ENCODE results near the gene PLCB4. TPM values are rescaled to one million over a fixed set of nuclear protein-coding genes. Genes with fewer than 3 reads are reported as not detected.

Gene PLCB4
- total and polyA plus RNA-seq, 7 donors = 9.7 to 21.0 (median 12.4) TPM

DNA sequence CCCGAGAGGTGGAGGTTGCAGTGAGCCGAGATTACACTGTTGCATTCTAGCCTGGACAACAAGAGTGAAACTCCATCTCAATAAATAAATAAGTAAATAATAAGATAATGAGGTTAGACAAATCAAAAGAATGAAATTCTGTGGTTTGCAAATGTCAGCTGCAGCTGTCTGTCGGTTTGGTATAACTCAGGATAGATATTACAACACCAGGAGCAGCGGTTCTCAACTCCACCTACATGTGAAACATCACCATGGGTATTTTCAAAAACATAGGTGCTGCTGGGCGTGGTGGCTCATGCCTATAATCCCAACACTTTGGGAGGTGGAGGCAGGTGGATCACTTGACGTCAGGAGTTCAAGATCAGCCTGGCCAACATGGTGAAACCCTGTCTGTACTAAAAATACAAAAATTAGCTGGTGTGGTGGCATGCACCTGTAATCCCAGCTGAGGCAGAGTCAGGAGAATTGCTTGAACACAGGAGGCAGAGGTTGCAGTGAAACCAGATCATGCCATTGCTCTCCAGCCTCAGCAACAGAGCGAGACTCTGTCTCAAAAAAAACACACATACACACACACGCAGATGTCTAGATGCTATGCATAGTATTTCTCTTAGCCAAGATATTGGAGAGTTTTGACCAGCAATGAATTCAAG lies 319.4 kb downstream of the PLCB4 start:
- TF ChIP-seq, protein P1, sequence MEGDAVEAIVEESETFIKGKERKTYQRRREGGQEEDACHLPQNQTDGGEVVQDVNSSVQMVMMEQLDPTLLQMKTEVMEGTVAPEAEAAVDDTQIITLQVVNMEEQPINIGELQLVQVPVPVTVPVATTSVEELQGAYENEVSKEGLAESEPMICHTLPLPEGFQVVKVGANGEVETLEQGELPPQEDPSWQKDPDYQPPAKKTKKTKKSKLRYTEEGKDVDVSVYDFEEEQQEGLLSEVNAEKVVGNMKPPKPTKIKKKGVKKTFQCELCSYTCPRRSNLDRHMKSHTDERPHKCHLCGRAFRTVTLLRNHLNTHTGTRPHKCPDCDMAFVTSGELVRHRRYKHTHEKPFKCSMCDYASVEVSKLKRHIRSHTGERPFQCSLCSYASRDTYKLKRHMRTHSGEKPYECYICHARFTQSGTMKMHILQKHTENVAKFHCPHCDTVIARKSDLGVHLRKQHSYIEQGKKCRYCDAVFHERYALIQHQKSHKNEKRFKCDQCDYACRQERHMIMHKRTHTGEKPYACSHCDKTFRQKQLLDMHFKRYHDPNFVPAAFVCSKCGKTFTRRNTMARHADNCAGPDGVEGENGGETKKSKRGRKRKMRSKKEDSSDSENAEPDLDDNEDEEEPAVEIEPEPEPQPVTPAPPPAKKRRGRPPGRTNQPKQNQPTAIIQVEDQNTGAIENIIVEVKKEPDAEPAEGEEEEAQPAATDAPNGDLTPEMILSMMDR (IDR thresholded peaks at IDR 0.05) = no peak
- TF ChIP-seq POLR2A (IDR thresholded peaks at IDR 0.05) (no peak), POLR2AphosphoS5 (IDR thresholded peaks at IDR 0.05) (no peak), EP300 (IDR thresholded peaks at IDR 0.05) (no peak)
- 86 to 92% methylated on average over 8 of the region's 8 CpGs for WGBS, 2 donors
- DNase-seq = no peak
- Histone ChIP-seq H3K4me1 (no peaks in the 10 kb centered on the region), H3K27ac (no peak overlapping the region), H3K27me3 (no peaks in the 10 kb centered on the region), H3K36me3 (peaks cover 0 to 6% (median 0%) of the 10 kb centered on the region in 4 donors), H3K9me3 (no peaks in the 10 kb centered on the region), H3K4me3 (no peak overlapping the region)
- intact Hi-C loops (cut with DNase I) = no loop called here

- intact Hi-C loops (cut with DNase I) = no loop called here
- no peak overlapping the region for H3K27ac ChIP-seq
- no peaks in the 10 kb centered on the region for H3K9me3 ChIP-seq
- no peak for DNase-seq
- H3K4me3 ChIP-seq = no peak overlapping the region
- no peaks in the 10 kb centered on the region for H3K27me3 ChIP-seq
- TF ChIP-seq, protein P1 (IDR thresholded peaks at IDR 0.05) = no peak
- no peak for TF ChIP-seq EP300 (IDR thresholded peaks at IDR 0.05)
- no peaks in the 10 kb centered on the region for H3K4me1 ChIP-seq
- WGBS, 2 donors = 93% methylated on average over 2 of the region's 2 CpGs
- H3K36me3 ChIP-seq = peaks cover 0 to 6% (median 0%) of the 10 kb centered on the region in 4 donors
Observed at GRCh38 chr20:9388813-9389161, 319.9 kb downstream of the PLCB4 start.

DNA sequence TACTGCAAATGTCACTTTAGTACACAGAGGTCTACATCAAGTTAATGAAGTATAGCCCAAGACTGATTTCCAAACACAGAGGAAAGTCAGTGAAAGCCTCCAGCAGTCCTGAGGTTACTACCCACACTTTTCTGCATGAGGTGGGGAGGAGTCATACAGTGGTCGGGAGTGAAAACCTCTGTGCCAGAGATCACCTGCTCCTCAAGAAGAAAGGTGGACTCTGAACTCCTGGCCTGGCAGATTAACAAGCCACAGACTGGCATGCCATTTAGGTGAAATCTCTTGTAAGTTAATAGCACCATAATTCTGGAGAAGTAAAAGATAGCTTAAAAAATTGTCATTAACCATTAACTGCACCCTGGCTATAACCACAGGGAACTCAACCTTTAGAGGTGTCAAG lies 320.5 kb downstream of the PLCB4 start:
- 13 to 71% methylated on average over 1 of the region's 1 CpG for WGBS, 2 donors
- intact Hi-C loops (cut with DNase I) = no loop called here
- Histone ChIP-seq H3K36me3 (peaks cover 0 to 6% (median 0%) of the 10 kb centered on the region in 4 donors), H3K4me3 (no peak overlapping the region), H3K9me3 (no peaks in the 10 kb centered on the region), H3K27ac (no peak overlapping the region), H3K27me3 (no peaks in the 10 kb centered on the region), H3K4me1 (no peaks in the 10 kb centered on the region)
- DNase-seq = no peak
- TF ChIP-seq POLR2A (IDR thresholded peaks at IDR 0.05) (no peak), POLR2AphosphoS5 (IDR thresholded peaks at IDR 0.05) (no peak), EP300 (IDR thresholded peaks at IDR 0.05) (no peak)
- TF ChIP-seq, protein P1 (IDR thresholded peaks at IDR 0.05) = no peak

DNA sequence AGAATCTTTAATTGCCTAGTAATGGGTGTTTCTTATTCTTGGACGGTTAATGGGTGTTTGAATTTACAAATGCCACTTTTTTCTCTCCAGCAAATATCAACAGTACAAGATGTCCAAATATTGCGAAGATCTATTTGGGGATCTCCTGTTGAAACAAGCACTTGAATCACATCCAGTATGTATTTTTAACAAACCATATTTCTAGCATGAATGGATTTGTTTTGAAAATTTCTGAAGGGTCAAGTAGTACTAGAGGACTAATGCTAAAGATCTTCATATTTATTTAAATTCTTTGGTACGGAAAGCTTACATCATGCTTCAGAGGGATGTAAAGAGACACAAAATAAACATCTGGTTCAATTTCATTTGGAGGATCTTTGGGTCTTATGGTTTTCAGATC lies 321.6 kb downstream of the PLCB4 start:
- peaks cover 0 to 6% (median 0%) of the 10 kb centered on the region in 4 donors for H3K36me3 ChIP-seq
- no peaks in the 10 kb centered on the region for H3K9me3 ChIP-seq
- H3K4me1 ChIP-seq = no peaks in the 10 kb centered on the region
- 80 to 83% methylated on average over 3 of the region's 3 CpGs for WGBS, 2 donors
- H3K4me3 ChIP-seq = no peak overlapping the region
- intact Hi-C loops (cut with DNase I) = loop anchor here (10.0 kb wide), 1 partner anchor 636 kb away; no protein-coding TSS in a partner anchor
- no peak for TF ChIP-seq EP300 (IDR thresholded peaks at IDR 0.05)
- no peak for TF ChIP-seq POLR2AphosphoS5 (IDR thresholded peaks at IDR 0.05)
- TF ChIP-seq, protein P1 (IDR thresholded peaks at IDR 0.05) = no peak
- no peak for TF ChIP-seq POLR2A (IDR thresholded peaks at IDR 0.05)
- H3K27ac ChIP-seq = no peak overlapping the region
- no peak for DNase-seq
- no peaks in the 10 kb centered on the region for H3K27me3 ChIP-seq
